IMR-90 (cell line): ENCODE measurements around the gene SOX8.

Experiments
- BHLHE40 ChIP-seq: fragments of 150-350 bp; IDR thresholded peaks from 2 replicates; pipeline ENCODE4 v1.6.1; 2016; ENCODE audit warnings: mild to moderate bottlenecking, low read depth, low read length
- CTCF ChIP-seq: conservative IDR thresholded peaks from 2 replicates; pipeline ENCODE4 v1.5.1; 2012; ENCODE audit warnings: mild to moderate bottlenecking, low read depth, low read length, improper control_type of control experiment
- FOS ChIP-seq: fragments of 150-350 bp; IDR thresholded peaks from 2 replicates; pipeline ENCODE4 v1.6.1; 2016; ENCODE audit warnings: low read depth, low read length

- no peak for TF ChIP-seq FOS
- no peak for TF ChIP-seq CTCF
- no peak for TF ChIP-seq BHLHE40
Measured at GRCh38 chr16:1033128-1033679, 51.6 kb downstream of the SOX8 start.
